Thymus (tissue), 11 donors: ENCODE results near the gene RGCC. TPM values are rescaled to one million over a fixed set of nuclear protein-coding genes. Genes with fewer than 3 reads are reported as not detected.

Experiments
- DNase-seq, 9 donors: peaks; one replicate each; pipeline ENCODE4 v3.0.0-alpha.2; 2013; ENCODE audit warnings: low spot score in 9 of 9, low read depth in 6 of 9, missing footprints in 1 of 9
- H3K27ac ChIP-seq, 2 donors: one replicate each; pipeline ENCODE4 v1.5.1; 2013; ENCODE audit warnings: control low read depth in 1 of 2, low read depth in 1 of 2, low read length in 1 of 2, mild to moderate bottlenecking in 1 of 2, moderate library complexity in 1 of 2
- H3K27me3 ChIP-seq, 2 donors: one replicate each; pipeline ENCODE4 v1.5.1; 2013; ENCODE audit warnings: low read length in 1 of 2; ENCODE audit not compliant: control insufficient read depth in 2 of 2, insufficient read depth in 1 of 2
- H3K36me3 ChIP-seq, 2 donors: one replicate each; pipeline ENCODE4 v1.5.1; 2013; ENCODE audit warnings: low read length in 1 of 2, mild to moderate bottlenecking in 1 of 2, moderate library complexity in 1 of 2; ENCODE audit not compliant: control insufficient read depth in 2 of 2, insufficient read depth in 2 of 2
- H3K4me1 ChIP-seq, 2 donors: one replicate each; pipeline ENCODE4 v1.5.1; 2013; ENCODE audit warnings: low read length in 2 of 2; ENCODE audit not compliant: control insufficient read depth in 2 of 2, insufficient read depth in 2 of 2
- H3K4me3 ChIP-seq, 2 donors: one replicate each; pipeline ENCODE4 v1.5.1; 2013; ENCODE audit warnings: low read length in 2 of 2, control low read depth in 1 of 2, mild to moderate bottlenecking in 1 of 2
- H3K9me3 ChIP-seq, 2 donors: one replicate each; pipeline ENCODE4 v1.5.1; 2013; ENCODE audit warnings: low read length in 1 of 2, mild to moderate bottlenecking in 1 of 2; ENCODE audit not compliant: control insufficient read depth in 2 of 2, insufficient read depth in 1 of 2
- WGBS: extraction: QIAGEN DNeasy Blood & Tissue Kit; methylation state at CpG from one replicate; pipeline ENCODE4 v1.1.7; 2013; 5-methylcytosine and 5-hydroxymethylcytosine counted together
- polyA plus RNA-seq: library from polyadenylated mRNA; stranded (reverse); fragments of 200-250 nt; gene quantifications from one replicate; pipeline ENCODE4 v1.2.3, GENCODE V29; 2013
- total RNA-seq: library from RNA; stranded (reverse); fragments of 120-200 nt; gene quantifications from one replicate; pipeline ENCODE4 v1.2.4, GENCODE V29; 2013
- donor health status: healthy.

Gene RGCC
- total and polyA plus RNA-seq, 2 donors = 50.1 to 120 TPM

DNA sequence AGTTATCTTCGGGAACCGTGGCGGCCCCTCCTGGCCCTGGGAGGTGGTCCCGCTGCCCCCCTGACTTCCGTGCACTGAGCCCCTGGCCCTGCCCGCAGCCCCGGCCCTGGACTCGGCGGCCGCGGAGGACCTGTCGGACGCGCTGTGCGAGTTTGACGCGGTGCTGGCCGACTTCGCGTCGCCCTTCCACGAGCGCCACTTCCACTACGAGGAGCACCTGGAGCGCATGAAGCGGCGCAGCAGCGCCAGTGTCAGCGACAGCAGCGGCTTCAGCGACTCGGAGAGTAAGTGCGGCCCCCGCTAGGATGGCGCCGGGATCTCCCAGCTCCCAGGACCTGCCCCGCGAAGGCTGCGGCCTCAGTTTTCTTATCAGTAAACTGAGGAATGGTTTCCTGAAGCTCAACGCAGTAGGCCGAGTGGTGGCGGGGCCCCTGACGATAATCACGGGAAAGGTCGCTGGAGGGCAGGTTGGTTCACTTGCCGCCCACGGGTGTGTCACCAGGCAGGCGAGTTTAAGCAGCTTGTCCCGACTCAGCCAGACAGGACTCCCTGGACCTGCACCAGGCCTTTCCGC, 924 bp downstream of the RGCC start:
- peaks cover 30 to 50% of the 10 kb centered on the region in 2 donors for H3K4me1 ChIP-seq
- peak overlapping the region; percentile 71 to 91 for H3K4me3 ChIP-seq
- peak overlapping the region; percentile 86 to 96 for H3K27ac ChIP-seq
- peaks cover 11 to 35% of the 10 kb centered on the region in 2 donors for H3K27me3 ChIP-seq
- H3K36me3 ChIP-seq = peaks cover 0 to 31% of the 10 kb centered on the region in 2 donors
- peaks cover 0 to 5% of the 10 kb centered on the region in 2 donors for H3K9me3 ChIP-seq
- peak in 3 of 9 donors; percentile 72 to 87 (median 75) for DNase-seq
- WGBS = 3% methylated on average over 50 of the region's 50 CpGs

DNA sequence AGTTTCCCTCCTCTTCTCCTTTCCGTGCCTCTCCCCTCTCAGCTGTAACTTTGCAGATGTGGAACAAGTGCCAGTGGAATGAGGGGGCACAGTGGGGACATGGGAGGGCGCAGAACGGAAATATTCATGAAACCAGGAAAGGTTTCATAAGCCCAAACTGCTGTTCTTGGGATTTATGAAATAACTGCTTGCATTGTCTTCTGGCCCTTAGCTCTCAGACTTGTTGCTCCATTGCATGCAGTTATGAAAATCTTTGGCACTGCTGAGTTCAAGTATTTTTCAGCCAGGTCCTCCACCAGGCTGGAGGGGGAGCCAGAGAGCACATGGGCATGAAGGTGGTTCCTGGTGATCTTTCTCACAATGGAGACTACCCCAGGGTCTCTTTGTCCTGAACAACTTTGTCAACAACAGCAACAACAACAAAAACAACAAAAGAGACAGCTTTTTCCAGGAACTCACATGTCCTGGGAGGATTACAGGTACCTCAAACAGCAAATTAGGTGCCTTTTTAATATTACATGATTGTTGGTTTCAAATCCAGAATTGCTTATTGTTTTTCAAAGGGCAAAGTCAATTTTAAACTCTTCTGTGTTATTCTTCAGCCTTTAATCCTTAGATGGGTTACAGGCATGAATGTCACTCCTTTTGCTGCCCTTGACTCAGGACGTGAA, 1.5 kb downstream of the RGCC start:
- 66% methylated on average over 4 of the region's 4 CpGs for WGBS
- Histone ChIP-seq H3K27me3 (peaks cover 11 to 35% of the 10 kb centered on the region in 2 donors), H3K9me3 (peaks cover 0 to 5% of the 10 kb centered on the region in 2 donors), H3K36me3 (peaks cover 0 to 35% of the 10 kb centered on the region in 2 donors), H3K27ac (peak overlapping the region; percentile 86 to 96), H3K4me1 (peaks cover 34 to 55% of the 10 kb centered on the region in 2 donors), H3K4me3 (peak overlapping the region; percentile 71 to 91)
- DNase-seq = peak in 5 of 9 donors; percentile 78 to 93 (median 82)

DNA sequence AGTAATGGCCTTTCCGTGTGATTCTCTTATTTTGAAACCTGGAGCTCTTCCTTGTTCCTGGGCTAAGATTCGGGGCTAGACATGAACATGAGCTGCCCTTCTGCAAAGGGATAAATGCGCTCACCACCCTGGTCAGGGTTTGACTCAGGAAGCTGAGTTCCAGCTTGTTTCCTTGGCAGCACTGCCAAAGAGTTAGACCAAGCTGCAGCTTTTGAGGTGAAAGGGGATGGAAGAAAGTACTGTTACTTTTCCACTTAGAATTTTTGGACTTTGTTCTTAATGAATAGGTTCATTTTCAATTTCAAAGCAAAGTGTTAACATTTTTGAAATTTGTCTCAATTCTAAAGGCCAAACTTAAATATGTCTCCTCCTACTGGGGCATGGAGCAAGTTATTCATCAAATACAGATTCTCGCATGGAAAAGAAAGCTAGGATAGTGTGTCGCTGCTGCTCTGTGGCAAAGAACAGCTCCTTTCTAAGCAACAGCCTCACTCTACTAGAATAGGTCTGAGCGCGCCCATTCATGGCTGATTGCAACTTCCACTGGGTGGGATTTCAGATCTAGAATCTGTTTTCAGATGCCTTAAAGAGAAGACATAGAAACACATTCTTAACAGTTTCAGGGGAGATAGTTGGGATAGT, 2.2 kb downstream of the RGCC start:
- H3K4me3 ChIP-seq = peak overlapping the region; percentile 71 to 91
- peak overlapping the region; percentile 81 to 96 for H3K27ac ChIP-seq
- H3K27me3 ChIP-seq = peaks cover 11 to 31% of the 10 kb centered on the region in 2 donors
- WGBS = 87% methylated on average over 7 of the region's 7 CpGs
- peaks cover 0 to 42% of the 10 kb centered on the region in 2 donors for H3K36me3 ChIP-seq
- H3K9me3 ChIP-seq = peaks cover 0 to 5% of the 10 kb centered on the region in 2 donors
- H3K4me1 ChIP-seq = peaks cover 41 to 62% of the 10 kb centered on the region in 2 donors
- peak in 1 of 9 donors; percentile 62 for DNase-seq

DNA sequence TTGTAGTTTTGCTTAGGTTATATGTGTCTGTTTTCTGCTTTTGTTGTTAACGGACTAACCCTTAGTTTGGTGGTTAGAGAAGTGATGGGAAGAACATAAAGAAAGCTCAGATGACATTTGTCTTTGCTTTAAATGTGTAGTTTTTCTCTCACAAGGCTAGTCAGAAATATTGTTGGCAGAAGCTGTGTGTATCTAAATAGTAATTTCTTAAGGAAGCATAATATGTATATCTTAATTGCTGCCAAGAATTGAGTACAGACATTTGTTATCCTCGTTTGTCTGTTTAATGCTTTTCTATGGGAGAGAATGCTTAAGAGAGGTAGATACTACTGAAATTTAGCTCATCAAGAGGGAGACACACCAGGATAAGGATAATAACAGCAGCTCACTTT, 2.7 kb downstream of the RGCC start:
- 74% methylated on average over 2 of the region's 2 CpGs for WGBS
- Histone ChIP-seq H3K4me3 (peak overlapping the region; percentile 71 to 91), H3K36me3 (peaks cover 0 to 44% of the 10 kb centered on the region in 2 donors), H3K4me1 (peaks cover 46 to 67% of the 10 kb centered on the region in 2 donors), H3K9me3 (peaks cover 0 to 5% of the 10 kb centered on the region in 2 donors), H3K27me3 (peaks cover 11 to 31% of the 10 kb centered on the region in 2 donors), H3K27ac (peak overlapping the region; percentile 42 to 96)
- no peak for DNase-seq

DNA sequence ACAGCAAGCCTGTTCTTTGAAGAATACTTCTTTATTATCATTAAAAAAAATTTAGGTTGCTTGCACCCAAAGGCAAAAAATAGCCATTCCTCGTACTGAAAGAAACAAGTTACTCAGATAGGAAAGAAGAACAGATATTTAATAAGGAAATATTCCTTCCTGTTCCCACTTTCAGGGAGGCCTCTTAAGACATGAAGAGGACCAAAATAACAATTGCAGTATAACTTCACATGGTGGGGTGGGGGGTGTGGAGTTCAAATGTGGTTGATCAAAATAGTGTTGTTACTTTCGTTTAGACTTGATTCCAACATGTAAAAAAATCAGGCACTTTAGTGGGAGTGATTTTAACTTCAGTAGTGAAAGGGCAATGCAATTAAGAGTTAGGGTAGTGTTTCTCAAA, 3.6 kb downstream of the RGCC start:
- Histone ChIP-seq H3K4me3 (peak overlapping the region; percentile 71 to 91), H3K36me3 (peaks cover 0 to 48% of the 10 kb centered on the region in 2 donors), H3K27me3 (peaks cover 8 to 23% of the 10 kb centered on the region in 2 donors), H3K9me3 (peaks cover 0 to 5% of the 10 kb centered on the region in 2 donors), H3K27ac (peak overlapping the region in 1 of 2 donors; percentile 96), H3K4me1 (peaks cover 53 to 76% of the 10 kb centered on the region in 2 donors)
- no peak for DNase-seq
- 45% methylated on average over 2 of the region's 2 CpGs for WGBS

DNA sequence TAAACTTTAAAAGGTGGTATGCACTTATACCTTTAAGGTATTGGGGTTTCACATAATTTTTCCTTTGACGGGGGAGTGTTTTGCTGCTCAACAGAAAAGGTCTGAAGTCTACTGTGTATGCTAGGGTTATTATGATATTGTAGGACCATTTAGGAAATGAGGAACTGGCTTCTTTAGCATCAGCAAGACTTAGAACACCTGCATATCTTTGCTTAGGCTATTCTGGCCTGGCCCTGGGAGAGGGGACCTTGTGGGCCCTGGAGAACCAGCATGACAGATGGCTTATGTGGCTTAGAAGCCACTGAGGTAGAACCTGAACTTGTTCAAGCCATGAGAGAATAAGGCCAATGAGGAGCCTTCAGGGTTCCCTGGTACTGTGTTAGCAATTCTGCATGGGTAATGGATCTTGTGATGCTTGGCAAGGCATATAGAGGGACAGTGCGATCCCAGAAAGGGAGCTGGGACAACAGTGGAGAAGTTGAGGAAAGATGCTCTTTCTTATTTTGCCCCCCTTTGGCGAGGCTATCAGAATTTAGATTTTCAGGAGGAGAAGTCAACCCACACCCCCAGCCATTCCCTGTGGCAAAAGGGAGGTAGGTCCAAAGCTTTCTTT, 4.3 kb downstream of the RGCC start:
- H3K27ac ChIP-seq = peak overlapping the region; percentile 95 to 96
- H3K27me3 ChIP-seq = peaks cover 2 to 16% of the 10 kb centered on the region in 2 donors
- 92% methylated on average over 3 of the region's 3 CpGs for WGBS
- peaks cover 60 to 82% of the 10 kb centered on the region in 2 donors for H3K4me1 ChIP-seq
- peaks cover 0 to 54% of the 10 kb centered on the region in 2 donors for H3K36me3 ChIP-seq
- no peak for DNase-seq
- peaks cover 0 to 4% of the 10 kb centered on the region in 2 donors for H3K9me3 ChIP-seq
- H3K4me3 ChIP-seq = peak overlapping the region; percentile 16 to 21

DNA sequence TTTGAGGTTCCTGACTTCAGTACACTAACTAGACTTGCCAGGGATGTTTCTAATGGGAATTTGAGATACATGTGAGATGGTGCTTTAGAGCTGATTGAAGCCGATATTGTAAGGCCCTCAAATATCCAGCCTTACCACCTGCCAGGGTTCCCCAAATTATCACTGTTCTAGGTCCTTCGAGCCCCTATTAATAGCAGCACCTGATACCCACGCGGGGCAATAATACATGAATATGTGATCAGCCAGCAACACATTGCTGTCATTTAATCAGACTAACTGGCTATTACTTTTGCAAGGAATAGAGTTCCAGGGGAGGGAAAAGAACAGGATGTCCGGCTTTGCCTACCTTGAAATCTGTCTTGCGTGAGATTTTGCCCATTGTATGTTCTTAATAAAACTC, 5.1 kb downstream of the RGCC start:
- H3K4me3 ChIP-seq = peak overlapping the region; percentile 16 to 21

DNA sequence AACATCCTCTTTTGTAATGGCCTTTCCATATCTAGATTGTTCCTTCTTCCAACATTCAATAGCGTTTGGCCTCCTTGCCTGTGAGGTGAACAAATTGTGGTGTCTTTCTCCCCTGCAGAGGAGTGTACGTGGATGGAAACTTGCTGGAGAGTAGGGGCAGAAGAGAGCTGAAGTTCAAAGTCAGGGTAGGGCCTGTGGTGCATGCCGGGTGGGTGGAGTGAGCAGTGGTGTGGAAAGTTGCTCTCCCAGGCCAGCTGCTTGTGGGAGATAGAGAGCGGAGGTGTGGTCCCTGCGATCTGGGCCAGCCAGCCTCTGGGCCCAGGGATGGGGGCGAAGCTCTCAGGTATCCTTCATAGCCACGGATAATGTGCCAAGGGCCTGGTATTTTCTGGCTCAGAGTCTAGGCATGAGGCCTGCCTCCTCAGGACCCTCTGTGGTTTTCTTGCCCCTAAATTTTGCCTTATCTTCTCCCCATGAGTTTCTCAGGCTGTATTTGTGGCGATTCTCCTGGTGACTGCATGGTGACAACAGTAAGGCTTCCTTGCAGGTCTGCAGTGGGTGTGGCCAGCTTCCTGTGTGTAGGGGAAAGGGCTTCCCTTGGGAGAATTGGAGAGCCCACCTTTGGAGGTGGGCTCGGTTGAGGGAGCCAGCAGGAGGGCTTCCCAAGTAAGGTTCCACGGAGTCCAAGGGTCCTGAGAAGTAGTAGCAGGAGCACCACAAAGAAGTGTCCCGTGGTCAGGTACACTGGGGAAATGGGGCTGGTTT, 6.7 kb downstream of the RGCC start:
- Histone ChIP-seq H3K27me3 (no peaks in the 10 kb centered on the region), H3K27ac (peak overlapping the region; percentile 96 to 99), H3K9me3 (no peaks in the 10 kb centered on the region), H3K4me1 (peaks cover 63 to 74% of the 10 kb centered on the region in 2 donors), H3K36me3 (peaks cover 16 to 76% of the 10 kb centered on the region in 2 donors), H3K4me3 (peak overlapping the region; percentile 11 to 38)
- DNase-seq = peak in 1 of 9 donors; percentile 59
- WGBS = 72% methylated on average over 11 of the region's 11 CpGs

More for the DNA sequence above, 5.1 kb downstream of the RGCC start:
- peak overlapping the region; percentile 95 to 96 for H3K27ac ChIP-seq
- H3K27me3 ChIP-seq = peaks cover 0 to 10% of the 10 kb centered on the region in 2 donors
- H3K9me3 ChIP-seq = no peaks in the 10 kb centered on the region
- peaks cover 0 to 62% of the 10 kb centered on the region in 2 donors for H3K36me3 ChIP-seq
- no peak for DNase-seq
- 99% methylated on average over 6 of the region's 6 CpGs for WGBS
- peaks cover 63 to 79% of the 10 kb centered on the region in 2 donors for H3K4me1 ChIP-seq
